GM19397 (cell line): ENCODE data around the gene ARL6IP5.

Experiments used
- ATAC-seq: cut with Tn5 transposase; IDR thresholded peaks from one replicate; pipeline ENCODE4 v1.9.1; 2021; ENCODE audit warnings: mild to moderate bottlenecking, moderate library complexity; ENCODE audit not compliant: unreplicated experiment

The ARL6IP5 gene

DNA sequence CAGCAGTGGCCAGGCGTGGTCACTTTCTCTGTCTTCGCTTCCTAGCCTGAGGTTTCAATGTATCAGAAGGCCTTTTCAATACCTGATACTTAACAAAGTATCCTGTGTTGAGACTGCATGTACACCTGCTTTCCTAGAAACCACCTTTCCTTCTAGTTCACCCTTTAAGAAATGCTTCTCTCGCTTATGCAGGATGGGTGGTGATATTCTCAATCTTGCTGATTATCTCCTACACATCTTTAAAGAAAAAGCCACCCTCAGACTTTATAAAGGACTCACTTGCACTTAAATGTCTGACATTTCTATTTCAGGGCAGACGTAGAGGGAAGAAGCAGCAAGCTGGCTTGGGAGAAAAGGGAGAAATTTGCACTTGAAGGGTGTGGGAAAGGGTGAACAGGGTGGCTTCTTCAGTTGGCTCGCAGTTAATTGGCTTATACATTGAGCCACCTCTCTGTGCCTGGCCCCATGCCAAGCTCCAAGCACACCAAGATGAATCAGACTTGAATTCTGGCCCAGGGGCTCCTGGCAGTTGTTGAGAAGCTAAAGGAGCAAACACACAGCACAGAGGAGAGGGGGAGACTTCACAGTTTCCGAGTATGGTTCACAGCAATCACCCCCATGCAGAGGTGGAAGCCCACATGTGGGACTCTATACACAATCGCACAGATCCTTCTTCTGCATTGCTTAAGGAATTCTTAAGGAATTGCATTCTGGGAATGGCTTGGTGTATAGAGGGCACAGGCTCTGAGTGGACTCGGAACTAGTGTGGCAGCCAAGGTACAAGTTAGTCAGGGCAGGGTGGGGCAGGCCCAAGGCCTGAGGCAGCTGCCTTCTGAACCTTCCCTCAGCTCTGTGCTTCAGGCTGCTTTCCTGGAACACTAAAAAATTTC, 1.3 kb downstream of the ARL6IP5 start:
- no peak for ATAC-seq

DNA sequence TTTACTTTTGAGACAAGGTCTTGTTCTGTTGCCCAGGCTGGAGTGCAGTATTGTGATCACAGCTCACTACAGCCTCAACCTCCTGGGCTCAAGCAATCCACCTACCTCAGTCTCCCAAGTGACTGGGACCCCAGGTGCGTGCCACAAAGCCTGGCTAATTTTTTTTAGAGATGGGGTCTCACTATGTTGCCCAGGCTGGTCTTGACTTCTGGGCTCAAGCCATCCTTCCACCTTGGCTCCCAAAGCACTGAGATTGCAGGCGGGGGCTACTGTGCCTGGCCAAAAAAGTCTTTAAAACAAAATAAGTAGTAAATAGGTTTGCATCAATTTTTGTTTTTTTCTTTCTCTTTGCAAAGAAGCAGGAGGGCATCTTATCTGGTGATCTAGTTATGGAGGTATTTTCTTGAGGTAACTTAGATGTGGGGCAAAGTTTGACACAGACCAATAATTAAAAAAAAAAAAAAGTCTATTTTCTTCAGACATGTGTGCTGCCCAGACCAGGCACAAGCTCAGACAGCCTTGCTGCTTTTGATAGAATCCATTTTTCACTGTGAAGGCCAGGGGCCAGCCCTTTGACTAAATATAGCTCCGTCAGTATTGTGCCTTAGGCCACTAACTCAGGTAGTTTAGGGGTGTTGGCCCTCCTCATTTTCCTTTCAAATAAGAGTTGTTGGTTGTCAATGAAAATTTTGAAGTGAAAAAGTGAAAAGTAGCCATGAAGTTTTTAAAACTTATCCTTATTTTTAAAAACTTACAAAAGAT, 2.5 kb downstream of the ARL6IP5 start:
- ATAC-seq, result no peak

GRCh38 chr3:69088063-69088462, 3.3 kb downstream of the ARL6IP5 start:
- no peak for ATAC-seq

DNA sequence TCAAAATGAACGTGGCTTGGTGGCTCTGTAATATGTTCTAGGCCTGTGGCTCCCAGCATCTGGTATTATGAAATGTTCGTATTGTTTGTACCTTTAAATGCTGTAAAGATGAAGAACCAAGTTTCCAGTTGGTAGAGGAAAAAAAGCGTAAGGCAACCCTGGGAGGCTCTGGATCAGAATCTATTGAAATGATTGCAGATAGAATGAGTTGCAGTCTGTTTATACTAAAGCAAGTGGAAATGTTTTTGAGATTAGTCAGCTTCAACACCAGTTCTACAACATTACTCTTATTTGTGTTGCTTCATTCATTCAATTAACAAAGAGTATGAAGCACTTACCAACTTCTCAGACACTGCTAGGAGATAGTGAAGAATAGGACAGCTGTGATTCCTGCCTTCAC, 5.3 kb downstream of the ARL6IP5 start:
- ATAC-seq, result no peak

- peak; percentile 3 for ATAC-seq
Observed at GRCh38 chr3:69091389-69092029, 6.8 kb downstream of the ARL6IP5 start.

GRCh38 chr3:69092030-69092516, 7.3 kb downstream of the ARL6IP5 start:
- peak; percentile 79 for ATAC-seq

GRCh38 chr3:69094467-69095205, 9.9 kb downstream of the ARL6IP5 start:
- ATAC-seq, result no peak

- no peak for ATAC-seq
Observed at GRCh38 chr3:69095636-69096035, 10.9 kb downstream of the ARL6IP5 start.

DNA sequence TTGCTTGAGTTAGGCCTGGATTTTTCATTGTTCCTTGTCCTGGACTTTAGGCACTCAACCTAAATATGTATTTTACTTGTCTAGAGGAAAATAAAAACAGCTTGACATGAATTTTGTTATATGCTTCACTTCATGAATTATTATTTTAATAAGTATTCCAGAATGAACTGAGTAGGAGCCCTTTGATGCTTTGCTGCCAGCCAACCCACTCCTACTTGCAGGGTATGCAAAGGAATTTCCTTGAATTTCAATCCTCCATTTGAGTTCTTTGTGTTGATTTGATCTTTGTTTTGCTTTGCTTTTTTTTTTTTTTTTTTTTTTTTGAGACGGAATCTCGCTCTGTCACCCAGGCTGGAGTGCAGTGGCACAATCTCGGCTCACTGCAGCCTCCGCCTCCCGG, 11.6 kb downstream of the ARL6IP5 start:
- ATAC-seq, result no peak

GRCh38 chr3:69097407-69098086, 12.8 kb downstream of the ARL6IP5 start:
- ATAC-seq, result no peak

GRCh38 chr3:69099576-69099975, 14.8 kb downstream of the ARL6IP5 start:
- no peak for ATAC-seq

DNA sequence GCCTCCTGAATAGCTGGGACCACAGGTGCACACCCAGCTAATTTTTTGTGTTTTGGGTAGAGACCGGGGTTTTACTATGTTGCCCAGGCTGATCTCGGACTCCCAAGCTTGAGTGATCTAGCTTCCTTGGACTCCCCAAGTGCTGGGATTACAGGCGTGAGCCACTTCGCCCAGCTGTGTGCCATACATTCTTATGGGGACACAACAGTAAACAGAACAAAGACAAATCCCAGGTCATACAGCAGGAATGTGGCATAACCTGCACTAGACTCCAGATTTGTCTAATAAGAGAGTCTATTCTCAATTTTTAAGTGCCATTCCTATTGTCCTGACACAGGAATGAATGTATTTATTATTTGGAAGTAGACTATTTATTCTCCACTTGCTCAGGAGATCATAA, 17.6 kb downstream of the ARL6IP5 start:
- ATAC-seq, result no peak

DNA sequence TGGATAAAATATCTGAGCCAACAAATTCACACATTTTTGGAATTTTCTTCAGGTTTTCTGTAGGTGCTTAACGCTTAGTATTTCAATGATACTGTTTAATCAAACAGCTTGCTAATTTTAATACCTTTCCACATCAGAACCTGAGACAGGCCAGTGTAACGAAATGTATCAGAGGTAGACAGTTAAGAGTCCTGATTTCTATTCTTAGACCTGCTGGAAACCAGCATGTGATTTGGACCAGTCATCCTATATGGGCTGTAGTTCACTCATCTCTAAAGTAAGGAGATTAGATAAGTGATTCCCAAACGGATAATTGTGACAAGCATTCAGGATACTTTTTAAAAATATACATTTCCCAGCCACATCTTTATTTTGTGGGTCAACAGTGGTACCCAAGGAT, 18.4 kb downstream of the ARL6IP5 start:
- ATAC-seq, result no peak

DNA sequence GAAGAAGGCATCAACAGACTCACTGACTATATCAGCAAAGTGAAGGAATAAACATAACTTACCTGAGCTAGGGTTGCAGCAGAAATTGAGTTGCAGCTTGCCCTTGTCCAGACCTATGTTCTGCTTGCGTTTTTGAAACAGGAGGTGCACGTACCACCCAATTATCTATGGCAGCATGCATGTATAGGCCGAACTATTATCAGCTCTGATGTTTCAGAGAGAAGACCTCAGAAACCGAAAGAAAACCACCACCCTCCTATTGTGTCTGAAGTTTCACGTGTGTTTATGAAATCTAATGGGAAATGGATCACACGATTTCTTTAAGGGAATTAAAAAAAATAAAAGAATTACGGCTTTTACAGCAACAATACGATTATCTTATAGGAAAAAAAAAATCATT, 19.8 kb downstream of the ARL6IP5 start:
- ATAC-seq, result no peak

DNA sequence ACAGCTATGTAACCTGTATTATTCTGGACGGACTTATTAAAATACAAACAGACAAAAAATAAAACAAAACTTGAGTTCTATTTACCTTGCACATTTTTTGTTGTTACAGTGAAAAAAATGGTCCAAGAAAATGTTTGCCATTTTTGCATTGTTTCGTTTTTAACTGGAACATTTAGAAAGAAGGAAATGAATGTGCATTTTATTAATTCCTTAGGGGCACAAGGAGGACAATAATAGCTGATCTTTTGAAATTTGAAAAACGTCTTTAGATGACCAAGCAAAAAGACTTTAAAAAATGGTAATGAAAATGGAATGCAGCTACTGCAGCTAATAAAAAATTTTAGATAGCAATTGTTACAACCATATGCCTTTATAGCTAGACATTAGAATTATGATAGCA, 20.6 kb downstream of the ARL6IP5 start:
- ATAC-seq, result no peak

GRCh38 chr3:69107841-69108240, 23.1 kb downstream of the ARL6IP5 start:
- ATAC-seq, result no peak

- ATAC-seq, result no peak
Observed at GRCh38 chr3:69108811-69109210, 24.1 kb downstream of the ARL6IP5 start.

- ATAC-seq, result no peak
Observed at GRCh38 chr3:69110941-69111546, 26.3 kb downstream of the ARL6IP5 start.

- no peak for ATAC-seq
Observed at GRCh38 chr3:69113536-69113935, 28.8 kb downstream of the ARL6IP5 start.

- no peak for ATAC-seq
Observed at GRCh38 chr3:69115731-69116130, 31.0 kb downstream of the ARL6IP5 start.
